GM03348 (cell line): ENCODE results near the gene CAMK1D.

ENCODE experiments used
- DNase-seq: peaks from one replicate; pipeline ENCODE4 v3.0.0; 2012; ENCODE audit warnings: low spot score

The CAMK1D gene

DNA sequence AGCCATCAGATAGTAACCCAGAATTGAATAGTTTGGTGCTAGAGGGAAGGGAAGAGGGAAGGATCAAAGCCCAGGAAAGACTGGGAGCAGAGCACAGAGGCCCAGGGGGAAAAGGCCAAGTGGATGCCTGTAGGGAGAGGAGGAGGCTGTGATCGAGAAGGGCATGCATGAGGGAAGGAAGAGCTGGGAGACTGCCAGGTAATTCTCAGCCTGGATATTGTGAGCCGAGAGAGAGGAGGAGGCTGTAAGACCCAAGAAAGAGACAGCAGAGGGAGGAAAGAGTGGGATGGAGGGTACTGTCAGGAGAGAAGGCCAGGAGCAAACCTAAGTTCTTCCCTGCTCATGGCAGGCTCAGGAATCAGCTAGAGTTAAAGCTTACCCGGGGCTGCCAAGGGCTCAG, 474.0 kb downstream of the CAMK1D start:
- DNase-seq, result no peak

DNA sequence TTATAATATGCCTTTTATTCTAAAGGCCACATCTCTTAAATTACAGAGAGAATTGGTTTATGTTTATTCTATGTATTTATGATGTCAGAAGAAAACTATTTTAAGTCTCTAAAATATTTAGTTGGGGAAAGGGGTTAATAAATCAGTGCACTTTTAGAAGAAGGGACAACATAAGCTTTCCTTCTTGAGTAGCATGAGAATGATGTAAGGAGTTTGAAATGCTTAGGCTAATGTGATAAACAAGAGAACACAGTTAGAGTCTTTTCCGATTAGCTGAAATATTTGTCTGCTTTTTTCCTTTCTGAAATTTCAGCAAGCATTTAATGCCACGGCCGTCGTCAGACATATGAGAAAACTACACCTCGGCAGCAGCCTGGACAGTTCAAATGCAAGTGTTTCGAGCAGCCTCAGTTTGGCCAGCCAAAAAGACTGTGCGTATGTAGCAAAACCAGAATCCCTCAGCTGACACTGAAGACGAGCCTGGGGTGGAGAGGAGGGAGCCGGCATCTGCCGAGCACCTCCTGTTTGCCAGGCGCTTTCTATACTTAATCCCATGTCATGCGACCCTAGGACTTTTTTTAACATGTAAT, 476.0 kb downstream of the CAMK1D start:
- no peak for DNase-seq

DNA sequence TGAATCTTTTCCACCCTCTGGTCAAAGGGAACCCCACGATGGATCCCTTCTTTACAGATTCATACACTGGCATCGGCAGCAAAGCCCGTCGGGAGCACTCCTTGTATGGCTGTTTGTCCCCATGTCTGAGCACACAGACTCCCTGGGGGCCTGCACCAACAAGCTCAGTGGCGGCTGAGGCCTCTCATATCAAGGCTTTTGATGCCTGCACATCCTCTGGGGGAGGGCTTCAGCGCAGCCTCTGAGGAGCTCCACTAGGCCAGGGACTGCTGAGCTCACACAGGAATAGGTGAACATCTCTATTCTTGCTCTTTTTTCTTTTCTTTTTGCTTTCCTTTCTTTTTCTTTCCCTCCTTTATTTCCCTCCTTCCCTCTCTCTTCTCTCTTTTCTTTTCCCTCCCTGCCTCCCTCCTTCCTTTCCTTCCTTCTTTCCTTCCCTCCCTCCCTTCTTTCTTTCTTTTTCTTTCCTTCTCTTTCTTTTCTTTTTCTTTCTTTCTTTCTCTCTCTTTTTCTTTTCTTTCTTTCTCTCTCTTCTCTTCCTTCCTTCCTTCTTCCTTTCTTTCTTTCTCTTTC, 477.5 kb downstream of the CAMK1D start:
- no peak for DNase-seq

DNA sequence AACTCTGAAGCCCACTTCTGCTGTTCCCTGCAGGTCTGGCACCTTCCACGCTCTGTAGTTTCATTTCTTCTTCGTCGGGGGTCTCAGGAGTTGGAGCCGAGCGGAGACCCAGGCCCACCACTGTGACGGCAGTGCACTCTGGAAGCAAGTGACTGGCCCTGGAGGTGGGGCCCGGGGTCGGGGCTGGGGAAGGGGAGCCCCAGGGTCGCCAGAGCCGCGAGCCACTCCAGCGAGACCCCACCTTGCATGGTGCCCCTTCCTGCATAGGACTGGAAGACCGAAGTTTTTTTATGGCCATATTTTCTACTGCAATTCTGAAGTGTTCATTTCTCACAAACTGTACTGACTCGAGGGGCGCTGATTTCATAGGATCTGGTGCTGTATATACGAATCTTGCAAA, 479.4 kb downstream of the CAMK1D start:
- no peak for DNase-seq

DNA sequence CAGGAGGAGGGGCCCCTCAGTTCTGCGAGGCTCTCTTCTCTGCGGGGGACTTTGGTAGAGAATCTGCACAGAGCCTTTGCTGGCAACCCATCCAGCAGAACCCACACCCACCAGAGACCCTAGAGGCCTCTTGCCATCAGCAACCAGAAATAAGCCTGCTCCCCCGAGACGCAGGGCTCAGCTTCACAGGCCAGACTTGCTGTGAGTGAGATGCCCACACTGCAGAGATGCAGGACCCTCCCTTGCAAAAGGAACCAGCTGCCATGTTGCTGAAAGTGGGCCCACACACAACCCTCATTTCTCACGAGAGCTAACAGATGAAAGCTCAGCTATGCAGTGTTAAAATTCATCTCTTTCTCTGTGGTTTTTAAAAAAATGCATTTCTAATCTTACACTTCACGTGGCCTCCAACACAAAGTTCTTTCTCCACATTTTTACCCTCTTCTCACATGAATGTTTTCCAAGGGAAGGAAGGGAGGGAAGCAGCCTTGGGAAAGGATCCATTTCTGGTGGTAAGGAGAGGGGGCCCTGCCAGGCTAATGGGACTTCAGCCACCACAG, 480.6 kb downstream of the CAMK1D start:
- no peak for DNase-seq

DNA sequence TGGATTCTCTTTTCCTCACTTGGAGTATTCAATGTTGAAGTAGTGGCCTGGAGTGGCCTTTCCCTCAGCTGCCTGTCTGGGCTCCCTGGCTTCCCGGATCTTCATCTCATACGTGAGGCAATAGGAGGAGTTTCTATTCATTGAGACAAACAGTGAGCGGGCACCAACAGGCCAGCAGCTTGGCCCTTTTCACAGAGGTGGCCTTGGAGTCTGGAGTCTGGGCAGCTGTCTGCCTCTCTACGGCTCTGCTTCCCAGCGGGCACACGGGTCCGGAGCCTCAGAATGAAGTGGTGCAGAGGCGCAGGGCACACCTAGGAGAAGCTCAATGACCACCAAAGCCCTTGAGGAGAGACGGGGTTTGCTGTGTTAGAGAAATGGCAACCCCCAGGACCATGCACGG, 482.7 kb downstream of the CAMK1D start:
- DNase-seq, result no peak

DNA sequence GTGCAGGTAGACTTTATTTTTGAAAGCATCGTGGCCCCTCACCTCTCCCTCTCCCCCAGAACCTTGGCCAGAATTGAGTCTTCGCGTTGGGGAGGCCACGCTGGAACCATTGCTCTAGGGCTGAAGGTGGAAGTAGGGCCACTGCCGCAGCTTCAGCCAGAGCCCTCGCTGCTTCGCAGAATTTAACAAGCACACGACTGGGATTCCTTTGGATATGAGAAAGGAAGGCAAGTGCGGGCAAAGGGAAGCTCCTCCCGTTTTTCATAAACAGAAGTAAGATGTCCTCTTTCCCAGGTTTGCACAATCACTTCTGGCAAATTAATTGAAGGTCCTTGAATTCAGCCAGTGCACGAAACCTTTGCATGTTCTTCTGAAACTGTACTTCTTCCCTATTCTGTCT, 484.1 kb downstream of the CAMK1D start:
- DNase-seq, result no peak

DNA sequence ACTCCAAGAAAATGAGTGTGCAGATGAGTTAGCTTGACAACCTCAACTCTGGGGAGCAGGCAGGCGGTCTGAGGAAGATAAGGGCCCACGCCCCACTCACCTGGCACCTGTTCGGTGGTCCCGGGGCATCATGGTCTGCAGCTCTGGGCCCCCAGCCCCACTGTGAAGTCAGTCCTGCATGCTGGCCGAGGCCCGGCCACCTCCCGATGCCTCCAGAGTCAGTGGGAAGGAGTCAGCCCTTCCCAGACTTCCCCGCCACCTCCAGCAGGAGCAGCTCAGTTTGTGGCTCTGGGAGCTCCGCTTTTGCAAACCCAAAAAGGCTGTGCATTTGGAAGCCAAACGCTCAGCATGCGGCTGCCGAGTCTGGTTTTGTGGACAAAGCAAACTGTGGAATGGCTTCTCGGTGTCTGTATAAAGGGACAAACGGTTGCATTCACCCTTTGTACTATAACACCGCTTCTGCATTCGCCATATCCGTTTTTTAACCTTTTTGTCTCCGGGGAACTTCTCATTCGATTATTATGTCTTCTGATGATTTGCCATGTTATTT, 484.8 kb downstream of the CAMK1D start:
- DNase-seq, result no peak

DNA sequence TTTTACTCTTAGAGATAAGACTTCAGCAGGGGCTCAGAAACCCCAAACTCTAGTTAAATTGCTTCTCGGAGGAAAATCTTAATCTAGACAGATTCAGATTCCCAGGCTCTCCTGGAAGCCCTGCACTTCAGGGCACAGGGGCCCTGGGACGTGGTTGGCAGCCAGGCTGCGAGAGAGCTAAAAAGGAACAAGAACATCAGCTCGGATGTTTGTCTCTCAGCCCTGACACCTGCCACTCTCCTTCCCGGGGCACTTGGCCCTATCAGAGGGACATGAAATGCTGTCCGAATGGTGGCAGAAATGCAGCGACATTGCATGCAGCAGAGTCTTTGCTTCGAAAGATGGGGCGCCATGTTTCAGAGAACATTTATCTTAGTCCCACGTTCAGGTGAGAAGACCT, 485.4 kb downstream of the CAMK1D start:
- no peak for DNase-seq

DNA sequence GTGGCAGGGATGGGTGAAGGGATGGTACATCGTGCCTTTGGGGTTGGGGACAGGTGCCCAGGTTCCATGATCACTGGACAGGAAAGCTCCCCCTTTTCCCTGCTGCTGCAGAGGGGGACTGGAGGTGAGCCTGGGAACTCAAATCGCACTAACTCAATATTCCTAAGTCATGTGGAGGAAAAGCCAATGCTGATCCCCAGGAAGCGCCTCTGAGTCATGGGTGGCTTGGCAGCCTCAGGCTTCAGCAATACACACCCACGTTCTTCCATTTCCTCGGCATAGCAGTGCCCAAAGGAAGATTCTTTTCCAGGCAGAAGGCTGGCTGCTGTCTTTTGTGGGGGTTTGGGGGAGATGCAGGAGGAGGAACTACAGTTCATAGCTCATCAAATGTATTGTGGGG, 486.4 kb downstream of the CAMK1D start:
- peak; percentile 70 for DNase-seq

DNA sequence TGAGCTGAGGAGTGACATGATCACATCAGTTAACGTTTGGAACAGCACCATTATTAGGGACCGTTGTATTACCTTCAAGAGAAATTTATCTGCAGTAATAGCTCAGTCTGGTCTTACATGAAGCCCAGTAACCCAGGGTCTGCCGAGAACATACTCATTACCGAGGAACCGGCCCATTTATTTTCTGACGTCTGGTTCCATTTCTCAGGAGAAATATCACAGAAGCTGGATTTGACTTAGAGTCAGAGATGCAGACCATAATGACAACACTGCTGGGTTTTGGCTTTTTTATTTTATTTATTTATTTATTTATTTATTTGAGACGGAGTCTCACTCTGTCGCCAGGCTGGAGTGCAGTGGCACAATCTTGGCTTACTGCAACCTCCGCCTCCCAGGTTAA, 489.0 kb downstream of the CAMK1D start:
- DNase-seq, result no peak

DNA sequence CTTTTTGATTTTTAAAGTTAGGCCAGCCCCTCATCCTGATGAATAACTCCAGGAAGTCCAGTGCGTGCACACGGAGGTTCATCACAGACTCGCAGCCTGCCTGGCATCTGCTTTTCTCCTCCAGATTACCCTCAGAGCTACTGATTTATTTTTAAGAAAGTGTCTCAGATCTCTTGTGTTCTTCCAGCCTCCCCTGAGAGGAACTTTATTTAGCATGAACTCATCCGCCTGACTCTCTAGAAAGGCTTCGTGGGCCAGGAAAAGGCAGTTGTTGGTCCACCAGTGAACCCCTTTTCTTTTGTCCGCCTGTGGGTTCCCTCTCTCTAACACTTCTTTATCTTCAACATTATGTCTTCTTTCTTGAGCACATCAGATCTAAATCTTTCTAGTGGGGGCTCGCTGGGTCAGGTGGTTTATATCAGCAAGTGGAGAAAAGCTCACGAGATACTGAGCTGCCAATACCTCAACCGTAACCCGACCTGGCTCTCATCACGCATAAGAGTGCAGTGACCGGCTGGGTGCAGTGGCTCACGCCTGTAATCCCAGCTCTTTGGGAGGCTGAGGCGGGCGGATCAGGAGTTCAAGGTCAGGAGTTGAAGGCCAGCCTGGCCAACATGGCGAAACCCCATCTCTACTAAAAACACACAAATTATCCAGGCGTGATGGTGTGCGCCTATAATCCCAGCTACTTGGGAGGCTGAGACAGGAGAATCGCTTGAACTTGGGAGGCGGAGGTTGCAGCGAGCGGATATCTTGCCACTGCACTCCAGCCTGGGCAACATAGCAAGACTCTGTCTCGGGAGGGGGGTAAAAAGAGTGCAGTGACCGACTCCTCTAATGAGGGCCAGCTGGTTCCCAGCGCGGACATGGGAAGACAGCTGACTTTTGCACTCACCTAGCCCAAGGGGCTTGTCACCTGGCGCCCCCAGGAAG, 489.9 kb downstream of the CAMK1D start:
- DNase-seq, result no peak

DNA sequence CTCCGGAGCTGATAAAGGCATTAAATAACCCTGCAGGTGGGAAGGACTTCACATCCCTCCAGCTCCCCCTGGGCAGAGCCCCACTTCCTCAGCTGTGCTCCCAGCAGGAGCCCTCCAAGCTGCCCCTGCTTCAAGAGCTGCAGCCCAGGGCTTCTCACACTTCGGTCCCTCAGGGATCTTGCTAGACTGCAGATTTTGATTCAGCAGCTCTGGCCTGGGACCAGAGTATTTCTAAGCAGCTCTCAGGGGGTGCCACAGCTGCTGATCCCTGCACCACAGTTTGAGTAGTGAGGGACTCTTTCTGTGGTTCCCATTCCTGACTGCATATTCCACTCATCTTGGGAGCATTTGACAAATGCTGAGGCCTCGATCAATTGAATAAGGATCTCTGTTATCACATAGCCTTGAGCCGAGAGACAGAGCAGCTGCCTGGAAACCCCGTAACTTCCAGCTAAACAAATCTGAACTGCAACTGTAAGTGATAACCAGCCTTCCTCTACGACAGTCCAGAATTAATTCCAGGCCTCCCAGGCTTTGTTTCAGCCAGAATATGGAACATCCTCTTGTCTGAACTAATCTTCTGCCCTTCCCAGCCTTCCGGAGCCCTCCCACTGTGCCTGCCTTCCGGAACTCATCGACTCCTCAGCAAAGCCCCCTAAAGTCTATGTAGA, 490.7 kb downstream of the CAMK1D start:
- DNase-seq, result no peak

DNA sequence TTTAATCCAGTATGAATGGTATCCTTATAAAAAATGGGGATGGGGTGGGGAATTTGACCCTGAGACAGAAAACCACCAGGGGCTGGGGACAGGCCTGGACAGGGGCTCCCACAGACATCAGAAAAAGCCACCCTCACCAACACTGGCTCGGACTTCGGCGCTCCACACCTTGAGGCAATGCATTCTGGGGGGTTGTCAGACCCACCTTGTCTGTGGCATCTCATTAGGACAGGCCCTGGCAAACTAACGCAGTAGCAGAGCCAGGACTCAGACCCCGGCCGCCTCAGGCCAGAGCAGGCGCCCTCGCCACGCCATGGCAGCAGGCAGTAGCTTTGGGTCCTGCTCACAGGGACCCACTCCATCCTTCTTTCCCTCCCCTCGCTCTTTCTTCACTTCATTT, 492.1 kb downstream of the CAMK1D start:
- no peak for DNase-seq

DNA sequence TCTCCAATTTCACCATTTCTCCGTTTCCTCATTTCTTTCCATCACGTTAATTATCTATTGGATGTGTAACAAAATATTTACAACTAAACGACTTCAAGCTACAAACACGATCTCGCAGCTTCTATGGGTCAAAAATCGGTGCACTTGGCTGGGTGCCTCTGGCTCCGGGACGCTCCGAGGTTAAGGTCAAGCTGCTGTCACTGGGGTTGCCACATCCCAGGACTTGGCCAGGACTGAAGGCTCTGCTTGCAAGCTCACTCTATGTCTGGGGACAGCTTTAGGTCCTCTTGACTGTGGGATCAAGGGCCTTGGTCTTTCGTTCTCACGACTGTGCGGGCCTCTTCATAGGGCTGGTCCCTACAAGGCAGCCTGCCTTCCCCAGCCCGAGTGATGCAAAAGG, 492.5 kb downstream of the CAMK1D start:
- no peak for DNase-seq

DNA sequence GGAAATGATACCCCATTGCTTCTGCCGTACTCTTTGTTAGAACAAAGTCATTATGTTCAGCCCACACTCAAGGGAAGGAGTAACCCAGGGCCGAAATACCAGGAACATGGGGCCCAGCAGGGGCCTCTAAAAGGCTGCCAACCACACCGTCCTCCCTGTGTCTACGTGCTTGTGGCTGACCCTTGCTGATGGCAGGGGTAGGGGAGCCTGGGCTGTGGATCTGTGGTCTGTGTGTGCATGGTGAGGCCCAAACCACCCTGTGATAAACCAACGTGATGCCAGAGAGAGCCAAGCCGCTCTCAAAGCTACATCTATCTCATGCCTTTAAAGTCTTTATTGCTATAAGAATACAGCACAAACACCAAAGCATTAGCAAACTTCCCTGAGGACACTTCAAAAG, 493.0 kb downstream of the CAMK1D start:
- no peak for DNase-seq

DNA sequence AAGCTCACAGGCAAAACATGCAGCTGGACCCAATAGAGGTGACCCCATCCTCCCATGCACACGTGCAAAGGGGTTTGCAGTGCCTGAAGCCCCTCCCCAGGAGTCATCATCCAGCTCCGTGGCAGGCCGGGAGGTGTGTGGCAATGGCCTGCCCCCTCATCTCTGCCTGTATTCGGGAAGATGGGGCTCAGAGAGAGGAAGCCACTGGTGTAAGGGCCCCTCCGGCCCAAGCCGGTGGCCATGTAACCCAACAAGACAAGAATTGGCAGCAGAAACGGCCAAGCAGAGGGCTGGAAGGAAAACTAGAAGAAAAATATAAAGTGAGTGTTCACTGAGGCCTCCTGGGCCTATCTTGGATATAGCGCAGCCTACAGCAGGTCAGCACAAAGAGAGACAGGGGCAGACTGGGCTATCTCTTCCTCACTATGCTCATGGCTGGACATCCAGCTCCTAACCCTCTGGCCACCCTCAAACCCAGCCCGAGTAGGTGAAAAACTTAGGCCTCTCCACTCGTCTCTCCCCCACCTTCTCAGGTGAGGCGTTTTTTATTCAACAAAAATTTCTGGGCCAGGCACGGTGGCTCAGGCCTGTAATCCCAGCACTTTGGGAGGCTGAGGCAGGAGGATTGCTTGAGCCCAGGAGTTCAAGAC, 494.1 kb downstream of the CAMK1D start:
- DNase-seq, result no peak

DNA sequence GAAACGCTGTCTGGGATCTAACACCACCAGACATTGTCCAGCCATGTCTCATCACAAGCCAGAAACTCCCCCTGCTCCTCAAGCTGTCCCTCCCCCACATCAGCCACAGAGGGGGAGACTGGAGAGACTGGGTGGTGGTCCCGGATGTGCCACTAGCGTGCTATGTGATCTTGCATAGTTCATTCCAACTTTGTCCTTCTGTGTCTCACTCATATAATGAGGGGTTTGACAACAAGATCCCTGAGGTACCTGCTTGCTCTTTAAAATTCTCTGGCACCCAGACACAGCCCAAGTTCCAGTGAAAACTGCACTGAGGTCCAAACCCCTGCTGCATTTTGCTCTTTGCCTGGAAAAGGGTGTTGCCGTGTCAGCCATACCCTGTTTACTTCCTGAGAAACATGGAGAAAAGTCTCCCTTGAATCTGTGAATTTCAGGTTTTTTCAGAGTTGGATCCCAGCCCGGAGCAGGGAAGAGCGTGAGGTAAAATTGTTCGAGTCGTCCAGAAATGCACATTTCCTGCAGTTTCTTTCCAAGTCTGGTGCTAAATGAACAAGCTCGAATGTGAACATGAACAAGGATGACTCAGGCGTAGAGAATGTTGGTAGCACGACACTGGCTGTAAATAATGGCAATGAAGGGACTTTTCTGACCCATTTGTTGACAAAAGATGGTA, 495.6 kb downstream of the CAMK1D start:
- peak; percentile 74 for DNase-seq

DNA sequence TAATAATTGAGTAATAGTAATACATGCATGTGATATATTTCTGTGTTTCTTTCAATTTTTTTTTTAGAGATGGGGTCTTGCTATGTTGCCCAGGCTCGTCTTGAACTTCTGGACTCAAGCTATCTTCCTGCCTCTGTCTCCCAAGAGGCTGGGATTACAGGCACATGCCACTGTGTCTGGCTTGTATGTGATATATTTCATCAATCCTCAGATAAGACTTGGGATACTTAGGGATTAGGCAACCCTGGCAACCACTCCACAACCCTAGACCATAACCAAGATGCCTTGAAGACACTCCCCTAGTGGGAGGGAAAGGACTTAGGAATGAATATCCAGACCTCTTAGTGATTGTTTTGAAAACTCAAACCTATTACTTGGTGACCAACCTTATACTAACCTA, 497.4 kb downstream of the CAMK1D start:
- DNase-seq, result peak; percentile 48

DNA sequence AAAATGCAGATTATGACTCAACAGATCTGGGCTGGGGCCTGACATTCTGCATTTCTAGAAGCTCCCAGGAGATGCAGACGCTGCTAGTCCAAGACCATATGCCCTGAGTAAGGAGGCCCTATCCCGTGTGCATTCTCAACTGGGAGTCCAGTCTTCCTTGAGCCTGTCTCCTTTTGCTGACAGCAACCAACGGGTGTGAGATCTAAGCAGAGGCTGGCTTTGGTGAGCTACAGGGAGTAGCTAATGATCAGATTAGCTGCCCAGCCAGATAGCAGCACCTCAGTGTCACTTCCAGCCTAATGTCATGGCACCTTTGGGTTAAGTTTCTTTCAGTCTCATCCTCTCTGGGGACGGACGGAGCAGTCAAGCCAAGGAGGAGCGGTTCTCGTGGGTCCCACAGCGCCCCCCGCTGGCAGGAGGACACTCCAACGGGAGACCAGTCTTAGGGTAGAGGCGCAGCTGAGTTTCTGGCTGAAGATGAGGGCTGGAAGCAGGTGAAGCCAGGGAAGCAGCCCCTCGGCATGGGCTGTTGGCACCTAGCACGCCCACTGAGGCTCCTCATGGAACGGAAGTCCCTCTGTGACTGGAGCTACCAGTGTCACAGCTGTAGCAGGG, 498.1 kb downstream of the CAMK1D start:
- no peak for DNase-seq
